ENCODE data around the gene ZNF746. TPM values are rescaled to one million over a fixed set of nuclear protein-coding genes. Genes with fewer than 3 reads are reported as not detected.
"Not testable (repeated sequence)": the region's sequence is repeated elsewhere in the genome, so short reads cannot be mapped to it uniquely, and the experiment has no call there.

ZNF746 gene
- polyA plus RNA-seq, 2 of the 4 experiments (the other 2 are of a cell fraction), result 6.8 to 10.7 TPM

DNA sequence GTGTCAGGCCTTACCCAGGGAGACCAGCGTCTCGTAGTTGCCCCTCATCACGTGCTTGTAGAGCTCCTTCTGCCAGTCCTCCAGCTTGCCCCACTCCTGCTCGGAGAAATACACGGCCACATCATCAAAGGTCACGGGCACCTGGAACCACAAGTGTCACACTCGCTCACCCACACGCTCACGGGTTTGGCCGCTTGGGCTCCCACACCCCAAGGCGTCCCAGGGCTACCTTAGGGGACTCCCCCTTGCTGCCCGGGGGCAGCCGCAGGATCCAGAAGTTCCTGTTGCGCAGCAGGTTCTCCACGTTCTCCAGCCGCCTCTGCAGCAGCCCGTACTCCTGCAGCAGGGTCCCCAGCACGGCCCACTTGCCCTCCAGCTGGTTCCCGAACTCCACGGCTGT lies 3.6 kb downstream of the ZNF746 start:
- WGBS (ENCODE audit: missing lambda C conversion rate), result 96% methylated on average over 17 of the region's 20 CpGs
- H3K4me2 ChIP-seq; H3K9me3 ChIP-seq; POLR2A ChIA-PET; FAIRE-seq; ATAC-seq; DNase-seq (ENCODE audit: low read depth in 1 of 2, low spot score in 1 of 2); CTCF ChIA-PET; H3K4me3 ChIP-seq: not testable (repeated sequence)
- H3K4me1 ChIP-seq, result peaks cover 19% of the 10 kb centered on the region
- peak overlapping the region in 1 of 2 experiments; percentile 8; a peak in 1 of 6 replicates for H3K27ac ChIP-seq

DNA sequence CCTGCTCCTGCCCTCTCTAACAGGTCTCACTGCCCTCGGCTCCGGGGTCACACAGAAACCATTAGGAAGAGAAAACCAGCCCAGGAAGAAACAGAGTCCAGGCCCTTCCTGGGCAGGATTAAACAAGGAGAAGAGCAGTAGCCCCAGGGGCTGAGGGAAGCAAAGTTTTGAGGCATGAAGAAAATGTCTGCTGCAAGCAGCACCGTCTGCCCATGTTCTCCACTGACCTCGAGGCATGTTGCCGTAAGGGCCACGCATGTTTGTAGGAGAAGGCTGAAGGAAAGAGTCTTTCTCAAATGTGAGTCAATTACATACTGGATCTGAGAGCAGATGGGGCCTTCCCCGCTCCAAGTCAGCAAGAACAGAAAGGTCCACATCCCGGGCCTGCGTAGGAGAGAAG lies 4.2 kb downstream of the ZNF746 start:
- Histone ChIP-seq H3K4me2 (no peak overlapping the region), H3K4me1 (peaks cover 19% of the 10 kb centered on the region), H3K4me3 (no peak overlapping the region), H3K9me3 (no peaks in the 10 kb centered on the region), H3K27ac (no peak overlapping the region)
- CTCF ChIA-PET, result interaction anchor here (0.9 kb wide), 1 partner anchor 183 kb away, joined by 3 read pairs; no protein-coding TSS in a partner anchor
- TF ChIP-seq FOSB (CRISPR knock-in tag; IDR thresholded peaks at IDR 0.05), result no peak
- no peak for TF ChIP-seq CEBPB (IDR thresholded peaks at IDR 0.05)
- no peak for TF ChIP-seq JUNB (IDR thresholded peaks at IDR 0.05)
- TF ChIP-seq RAD21 (conservative IDR thresholded peaks at IDR 0.05 in 1 of 2, IDR thresholded peaks at IDR 0.05 in 1 of 2), result no peak
- no peak for TF ChIP-seq CHD2 (IDR thresholded peaks at IDR 0.05; ENCODE audit: low read length, partially characterized antibody)
- DNase-seq (ENCODE audit: low read depth in 1 of 2, low spot score in 1 of 2) (no peak), ATAC-seq (no peak), FAIRE-seq (no peak)
- POLR2A ChIA-PET, result no interaction called here
- WGBS (ENCODE audit: missing lambda C conversion rate), result 95% methylated on average over 9 of the region's 9 CpGs

DNA sequence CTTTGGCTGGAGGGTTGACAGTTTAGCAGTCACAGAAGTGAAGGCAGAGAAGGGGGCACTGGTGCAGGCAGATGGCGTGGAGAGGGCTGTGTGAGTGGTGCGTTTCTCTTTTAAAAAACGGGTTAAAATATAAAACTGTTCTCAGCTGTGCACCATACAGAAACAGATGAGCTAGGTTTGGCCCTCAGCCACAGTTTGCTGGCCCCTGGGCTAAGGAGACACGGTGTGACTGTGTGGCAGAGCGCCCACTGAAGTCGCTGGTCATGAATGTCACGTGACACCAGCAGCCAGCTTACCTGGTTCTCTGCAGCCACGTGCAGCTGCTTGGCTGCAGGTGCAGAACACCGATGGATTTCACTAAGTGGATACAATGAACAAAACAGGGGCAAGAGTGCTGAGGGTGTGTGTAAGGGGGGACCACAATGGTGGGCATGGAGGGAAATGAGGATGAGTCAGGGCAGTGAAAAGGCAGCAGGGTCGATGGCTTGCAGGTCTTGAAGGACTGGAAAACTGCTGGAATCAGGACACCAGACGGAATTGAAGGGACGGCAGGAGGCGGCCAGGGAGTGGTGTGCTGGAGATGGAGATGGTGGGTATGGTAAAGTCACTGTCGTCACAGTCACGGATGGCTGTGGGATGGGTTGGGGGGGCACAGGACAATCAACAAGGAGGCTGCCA lies 7.4 kb downstream of the ZNF746 start:
- ChIA-PET CTCF (no interaction called here), POLR2A (no interaction called here)
- 89% methylated on average over 15 of the region's 15 CpGs for WGBS (ENCODE audit: missing lambda C conversion rate)
- Histone ChIP-seq H3K4me1 (peaks cover 9% of the 10 kb centered on the region), H3K27ac (no peak overlapping the region), H3K9me3 (no peaks in the 10 kb centered on the region), H3K4me2 (no peak overlapping the region), H3K4me3 (no peak overlapping the region)
- TF ChIP-seq RFX5 (IDR thresholded peaks at IDR 0.05) (no peak), TFCP2L1 (CRISPR knock-in tag; IDR thresholded peaks at IDR 0.05) (no peak), MAZ (IDR thresholded peaks at IDR 0.05; ENCODE audit: borderline replicate concordance, low read depth, low read length) (no peak), RARB (CRISPR knock-in tag; IDR thresholded peaks at IDR 0.05) (no peak), CBX8 (IDR thresholded peaks at IDR 0.05) (no peak), PHF8 (IDR thresholded peaks at IDR 0.05; ENCODE audit: borderline replicate concordance, low read depth) (no peak), HOXB5 (CRISPR knock-in tag; IDR thresholded peaks at IDR 0.05) (no peak), BHLHE40 (IDR thresholded peaks at IDR 0.05; ENCODE audit: low read depth, low read length) (no peak), CEBPB (IDR thresholded peaks at IDR 0.05) (no peak), POLR2A (IDR thresholded peaks at IDR 0.05; ENCODE audit: low read length) (no peak), HEYL (CRISPR knock-in tag; IDR thresholded peaks at IDR 0.05) (no peak), RCOR1 (IDR thresholded peaks at IDR 0.05; ENCODE audit: low read depth, low read length) (no peak), ZFP36 (IDR thresholded peaks at IDR 0.05; ENCODE audit: borderline replicate concordance, partially characterized antibody) (no peak), FOXS1 (CRISPR knock-in tag; IDR thresholded peaks at IDR 0.05) (no peak), HDAC2 (IDR thresholded peaks at IDR 0.05) (no peak), SREBF2 (IDR thresholded peaks at IDR 0.05) (no peak)
- TF ChIP-seq, protein P1, sequence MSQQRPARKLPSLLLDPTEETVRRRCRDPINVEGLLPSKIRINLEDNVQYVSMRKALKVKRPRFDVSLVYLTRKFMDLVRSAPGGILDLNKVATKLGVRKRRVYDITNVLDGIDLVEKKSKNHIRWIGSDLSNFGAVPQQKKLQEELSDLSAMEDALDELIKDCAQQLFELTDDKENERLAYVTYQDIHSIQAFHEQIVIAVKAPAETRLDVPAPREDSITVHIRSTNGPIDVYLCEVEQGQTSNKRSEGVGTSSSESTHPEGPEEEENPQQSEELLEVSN (IDR thresholded peaks at IDR 0.05; ENCODE audit: borderline replicate concordance, low read depth), result no peak
- TF ChIP-seq, protein P2, sequence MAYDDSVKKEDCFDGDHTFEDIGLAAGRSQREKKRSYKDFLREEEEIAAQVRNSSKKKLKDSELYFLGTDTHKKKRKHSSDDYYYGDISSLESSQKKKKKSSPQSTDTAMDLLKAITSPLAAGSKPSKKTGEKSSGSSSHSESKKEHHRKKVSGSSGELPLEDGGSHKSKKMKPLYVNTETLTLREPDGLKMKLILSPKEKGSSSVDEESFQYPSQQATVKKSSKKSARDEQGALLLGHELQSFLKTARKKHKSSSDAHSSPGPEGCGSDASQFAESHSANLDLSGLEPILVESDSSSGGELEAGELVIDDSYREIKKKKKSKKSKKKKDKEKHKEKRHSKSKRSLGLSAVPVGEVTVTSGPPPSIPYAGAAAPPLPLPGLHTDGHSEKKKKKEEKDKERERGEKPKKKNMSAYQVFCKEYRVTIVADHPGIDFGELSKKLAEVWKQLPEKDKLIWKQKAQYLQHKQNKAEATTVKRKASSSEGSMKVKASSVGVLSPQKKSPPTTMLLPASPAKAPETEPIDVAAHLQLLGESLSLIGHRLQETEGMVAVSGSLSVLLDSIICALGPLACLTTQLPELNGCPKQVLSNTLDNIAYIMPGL (CRISPR knock-in tag; IDR thresholded peaks at IDR 0.05; ENCODE audit: borderline replicate concordance), result no peak
- TF ChIP-seq, protein P3, sequence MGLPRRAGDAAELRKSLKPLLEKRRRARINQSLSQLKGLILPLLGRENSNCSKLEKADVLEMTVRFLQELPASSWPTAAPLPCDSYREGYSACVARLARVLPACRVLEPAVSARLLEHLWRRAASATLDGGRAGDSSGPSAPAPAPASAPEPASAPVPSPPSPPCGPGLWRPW (IDR thresholded peaks at IDR 0.05), result no peak
- TF ChIP-seq, protein P4, sequence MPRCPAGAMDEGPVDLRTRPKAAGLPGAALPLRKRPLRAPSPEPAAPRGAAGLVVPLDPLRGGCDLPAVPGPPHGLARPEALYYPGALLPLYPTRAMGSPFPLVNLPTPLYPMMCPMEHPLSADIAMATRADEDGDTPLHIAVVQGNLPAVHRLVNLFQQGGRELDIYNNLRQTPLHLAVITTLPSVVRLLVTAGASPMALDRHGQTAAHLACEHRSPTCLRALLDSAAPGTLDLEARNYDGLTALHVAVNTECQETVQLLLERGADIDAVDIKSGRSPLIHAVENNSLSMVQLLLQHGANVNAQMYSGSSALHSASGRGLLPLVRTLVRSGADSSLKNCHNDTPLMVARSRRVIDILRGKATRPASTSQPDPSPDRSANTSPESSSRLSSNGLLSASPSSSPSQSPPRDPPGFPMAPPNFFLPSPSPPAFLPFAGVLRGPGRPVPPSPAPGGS (IDR thresholded peaks at IDR 0.05), result no peak
- ATAC-seq (no peak), FAIRE-seq (no peak), DNase-seq (ENCODE audit: low read depth in 1 of 2, low spot score in 1 of 2) (no peak)

All from A549 (cell line).